Measurements from ENCODE around the gene PIEZO2.

GRCh38 chr18:11119550-11119949, 29.8 kb downstream of the PIEZO2 start:
- TF ChIP-seq POLR2A (IDR thresholded peaks at IDR 0.05) (no peak), CTCF (IDR thresholded peaks at IDR 0.05) (no peak), EP300 (IDR thresholded peaks at IDR 0.05) (no peak), POLR2AphosphoS5 (IDR thresholded peaks at IDR 0.05) (no peak)
